Measurements from ENCODE around the gene DPY19L1. TPM values are rescaled to one million over a fixed set of nuclear protein-coding genes. Genes with fewer than 3 reads are reported as not detected.

DPY19L1 gene
- total and polyA plus RNA-seq, 2 donors (not counting 3 experiments of a cell fraction or from before 2014, with no cell fraction given) = 30.9 to 53.1 TPM

DNA sequence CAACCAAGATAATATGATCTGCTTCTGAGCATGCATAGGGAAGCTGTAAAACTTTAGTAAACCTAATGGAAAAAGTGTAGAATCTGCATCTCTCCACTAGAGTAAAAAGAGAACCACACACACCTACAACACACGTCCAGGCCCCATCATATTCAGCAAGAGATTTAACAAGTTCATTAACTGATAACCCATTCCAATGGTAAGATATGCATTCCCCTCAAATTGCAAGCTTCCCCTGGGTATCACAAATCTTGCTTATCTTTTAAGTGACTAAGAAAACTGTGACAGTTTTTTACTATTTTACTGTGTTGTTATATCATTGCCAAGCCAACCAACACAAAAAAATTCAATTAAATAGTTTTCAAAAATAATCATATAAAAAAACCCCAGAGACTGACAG, 8.0 kb downstream of the DPY19L1 start:
- Histone ChIP-seq H3K4me3 (replicated peaks in 1 of 3; ENCODE audit: insufficient read depth in 1 of 3, low read depth in 1 of 3, low read length in 3 of 3) (no peak overlapping the region), H3K27ac (ENCODE audit: insufficient read depth, low read depth, low read length) (no peak overlapping the region), H3K79me2 (ENCODE audit: control insufficient read depth, insufficient read depth, low read length) (peaks cover 96% of the 10 kb centered on the region), H3K4me1 (ENCODE audit: control insufficient read depth, extremely low read depth, insufficient read depth, low read length) (peaks cover under 1% of the 10 kb centered on the region), H3K27me3 (ENCODE audit: control insufficient read depth in 2 of 2, insufficient read depth in 2 of 2, low read length in 2 of 2) (no peaks in the 10 kb centered on the region), H3K9me1 (replicated peaks; ENCODE audit: control insufficient read depth, extremely low read depth, insufficient read depth, low read length) (no peaks in the 10 kb centered on the region), H3K4me2 (ENCODE audit: insufficient read depth, low read length) (no peak overlapping the region), H4K20me1 (replicated peaks; ENCODE audit: control insufficient read depth, extremely low read depth, insufficient read depth, low read length) (no peaks in the 10 kb centered on the region), H3K36me3 (ENCODE audit: control insufficient read depth in 2 of 2, extremely low read depth in 1 of 2, insufficient read depth in 2 of 2, low read length in 2 of 2) (no peaks in the 10 kb centered on the region), H3K9ac (replicated peaks; ENCODE audit: extremely low read depth, insufficient read depth, low read length) (no peak overlapping the region), H3K9me3 (replicated peaks; ENCODE audit: control insufficient read depth, insufficient read depth, low read length) (no peaks in the 10 kb centered on the region), H2AFZ (ENCODE audit: low read depth, low read length) (no peak overlapping the region)
- intact Hi-C loops (cut with micrococcal nuclease) = no loop called here
- BruUV-seq (replicated peaks) = no TSS peak
- TF ChIP-seq POLR2AphosphoS5 (IDR thresholded peaks at IDR 0.05; ENCODE audit: insufficient read depth, low read depth, low read length) (no peak), FOS (IDR thresholded peaks at IDR 0.05; ENCODE audit: borderline replicate concordance, insufficient read depth, low read length) (no peak), JUN (IDR thresholded peaks at IDR 0.05; ENCODE audit: borderline replicate concordance, insufficient read depth, insufficient read length, low read depth) (no peak), GATA2 (IDR thresholded peaks at IDR 0.05; ENCODE audit: insufficient read depth, insufficient read length, low read depth, low read length) (no peak), MYC (IDR thresholded peaks at IDR 0.05; ENCODE audit: low read depth, low read length) (no peak), EZH2 (IDR thresholded peaks at IDR 0.05; ENCODE audit: borderline replicate concordance, low read depth, low read length, severe bottlenecking) (no peak), MAX (IDR thresholded peaks at IDR 0.05; ENCODE audit: insufficient read depth, insufficient read length) (no peak), POLR2A (IDR thresholded peaks at IDR 0.05; ENCODE audit: low read depth, low read length) (no peak)
- TF ChIP-seq, protein P1, sequence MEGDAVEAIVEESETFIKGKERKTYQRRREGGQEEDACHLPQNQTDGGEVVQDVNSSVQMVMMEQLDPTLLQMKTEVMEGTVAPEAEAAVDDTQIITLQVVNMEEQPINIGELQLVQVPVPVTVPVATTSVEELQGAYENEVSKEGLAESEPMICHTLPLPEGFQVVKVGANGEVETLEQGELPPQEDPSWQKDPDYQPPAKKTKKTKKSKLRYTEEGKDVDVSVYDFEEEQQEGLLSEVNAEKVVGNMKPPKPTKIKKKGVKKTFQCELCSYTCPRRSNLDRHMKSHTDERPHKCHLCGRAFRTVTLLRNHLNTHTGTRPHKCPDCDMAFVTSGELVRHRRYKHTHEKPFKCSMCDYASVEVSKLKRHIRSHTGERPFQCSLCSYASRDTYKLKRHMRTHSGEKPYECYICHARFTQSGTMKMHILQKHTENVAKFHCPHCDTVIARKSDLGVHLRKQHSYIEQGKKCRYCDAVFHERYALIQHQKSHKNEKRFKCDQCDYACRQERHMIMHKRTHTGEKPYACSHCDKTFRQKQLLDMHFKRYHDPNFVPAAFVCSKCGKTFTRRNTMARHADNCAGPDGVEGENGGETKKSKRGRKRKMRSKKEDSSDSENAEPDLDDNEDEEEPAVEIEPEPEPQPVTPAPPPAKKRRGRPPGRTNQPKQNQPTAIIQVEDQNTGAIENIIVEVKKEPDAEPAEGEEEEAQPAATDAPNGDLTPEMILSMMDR (IDR thresholded peaks at IDR 0.05; ENCODE audit: extremely low read depth in 1 of 2, insufficient read depth in 1 of 2, low read depth in 1 of 2, low read length in 2 of 2) = no peak
- ChIA-PET CTCF (no interaction called here), POLR2A (no interaction called here)
- dilution Hi-C loops (cut with MboI; ENCODE audit: extremely low pct_ligation_motif_present, low sequenced_read_pairs) = no loop called here
- FAIRE-seq = no peak
- no peak for DNase-seq (ENCODE audit: low read depth, low spot score)
